ENCODE measurements around the gene HIF1A.

Gene HIF1A

DNA sequence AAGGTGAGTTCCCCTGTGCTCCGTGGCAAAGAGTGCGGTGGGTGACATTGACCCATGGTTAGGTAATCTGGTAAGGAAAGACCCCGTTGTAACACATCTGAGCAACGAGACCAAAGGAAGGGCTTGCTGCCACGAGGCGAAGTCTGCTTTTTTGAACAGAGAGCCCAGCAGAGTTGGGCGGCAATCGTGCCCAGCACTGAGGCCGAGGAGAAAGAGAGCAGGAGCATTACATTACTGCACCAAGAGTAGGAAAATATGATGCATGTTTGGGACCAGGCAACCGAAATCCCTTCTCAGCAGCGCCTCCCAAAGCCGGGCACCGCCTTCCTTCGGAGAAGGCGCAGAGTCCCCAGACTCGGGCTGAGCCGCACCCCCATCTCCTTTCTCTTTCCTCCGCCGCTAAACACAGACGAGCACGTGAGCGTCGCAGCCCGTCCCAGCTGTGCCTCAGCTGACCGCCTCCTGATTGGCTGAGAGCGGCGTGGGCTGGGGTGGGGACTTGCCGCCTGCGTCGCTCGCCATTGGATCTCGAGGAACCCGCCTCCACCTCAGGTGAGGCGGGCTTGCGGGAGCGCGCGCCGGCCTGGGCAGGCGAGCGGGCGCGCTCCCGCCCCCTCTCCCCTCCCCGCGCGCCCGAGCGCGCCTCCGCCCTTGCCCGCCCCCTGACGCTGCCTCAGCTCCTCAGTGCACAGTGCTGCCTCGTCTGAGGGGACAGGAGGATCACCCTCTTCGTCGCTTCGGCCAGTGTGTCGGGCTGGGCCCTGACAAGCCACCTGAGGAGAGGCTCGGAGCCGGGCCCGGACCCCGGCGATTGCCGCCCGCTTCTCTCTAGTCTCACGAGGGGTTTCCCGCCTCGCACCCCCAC, at the start of gene HIF1A:
Gene HIF1A (plus strand): TSS at position 684 of the 865 bp plus-strand sequence. CDS start 292 bp downstream, outside the sequence.
- H3K27ac ChIP-seq, result peak within 1 kb of the TSS; percentile 96
- no peak for TF ChIP-seq CTCF (conservative IDR thresholded peaks at IDR 0.05)

DNA sequence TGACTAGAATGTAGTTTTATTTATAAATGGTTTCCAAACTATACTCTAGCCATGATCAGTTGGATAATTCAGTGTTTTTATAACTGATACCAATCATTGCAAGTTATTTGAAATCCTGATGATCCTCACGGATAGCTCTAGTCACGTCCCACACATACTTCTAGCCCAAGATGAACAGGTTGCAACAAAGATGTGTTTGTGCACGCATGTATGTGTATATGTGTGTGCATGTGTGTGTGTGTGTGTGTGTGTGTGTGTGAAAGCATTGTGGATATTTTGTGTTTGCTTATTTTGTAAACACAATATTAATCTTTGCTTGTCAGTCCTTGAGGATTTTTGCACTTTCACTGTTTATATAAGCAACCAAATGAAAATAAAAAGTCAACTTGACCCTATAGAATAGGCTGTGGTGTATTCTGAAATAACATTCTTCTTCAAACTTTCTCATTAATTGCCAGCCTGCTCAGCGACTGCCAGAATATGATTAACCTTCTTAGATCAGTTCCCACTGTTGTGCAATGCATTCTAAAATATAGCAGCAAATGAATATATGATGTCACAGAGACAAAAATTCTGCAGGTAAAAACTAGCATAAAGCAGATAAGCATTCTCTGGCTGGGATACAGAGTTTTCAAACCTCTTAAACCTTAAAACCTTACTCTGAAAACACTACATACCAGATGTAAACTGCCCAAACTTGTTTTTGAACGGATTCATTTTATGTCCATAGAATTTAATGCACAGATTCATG, 48.8 kb upstream of the HIF1A start:
- H3K27ac ChIP-seq, result no peak overlapping the region
- TF ChIP-seq CTCF (conservative IDR thresholded peaks at IDR 0.05), result no peak

GRCh38 chr14:61647704-61648103, 47.6 kb upstream of the HIF1A start:
- peak overlapping the region; percentile 17 for H3K27ac ChIP-seq

GRCh38 chr14:61648377-61648776, 46.9 kb upstream of the HIF1A start:
- H3K27ac ChIP-seq, result no peak overlapping the region; the same call in 1 of the 2 replicates
- no peak for TF ChIP-seq CTCF (conservative IDR thresholded peaks at IDR 0.05)

More at GRCh38 chr14:61647704-61648103, 47.6 kb upstream of the HIF1A start:
- no peak for TF ChIP-seq CTCF (conservative IDR thresholded peaks at IDR 0.05)

- no peak for TF ChIP-seq CTCF (conservative IDR thresholded peaks at IDR 0.05)
- H3K27ac ChIP-seq, result no peak overlapping the region
Measured at GRCh38 chr14:61649283-61649682, 46.0 kb upstream of the HIF1A start.

GRCh38 chr14:61651355-61651754, 44.0 kb upstream of the HIF1A start:
- TF ChIP-seq CTCF (conservative IDR thresholded peaks at IDR 0.05), result no peak
- peak overlapping the region; percentile 85; the same call in 1 of the 2 replicates for H3K27ac ChIP-seq

Measured in VCaP (cell line).